Right cardiac atrium (tissue), 5 donors: ENCODE measurements around the gene ZNF618. TPM values are rescaled to one million over a fixed set of nuclear protein-coding genes. Genes with fewer than 3 reads are reported as not detected.
"Not testable (repeated sequence)": the region's sequence is repeated elsewhere in the genome, so short reads cannot be mapped to it uniquely, and the experiment has no call there.

ENCODE experiments used
- ATAC-seq, 2 donors: fragments of 200-7000 bp; cut with Tn5 transposase; one replicate each; pipeline versions ENCODE4 v1.8.0 to v1.9.1; 2020; ENCODE audit warnings: moderate library complexity in 2 of 2, mild to moderate bottlenecking in 1 of 2
- DNase-seq, 3 donors: peaks; one replicate each; pipeline ENCODE4 v3.0.0-alpha.2; 2020
- H3K27ac ChIP-seq: one replicate; pipeline ENCODE4 v1.5.1; 2013; ENCODE audit warnings: mild to moderate bottlenecking, low read length, control low read depth, moderate library complexity
- H3K27me3 ChIP-seq: one replicate; pipeline ENCODE4 v1.6.1; 2013; ENCODE audit not compliant: control insufficient read depth, insufficient read depth
- H3K4me1 ChIP-seq: one replicate; pipeline ENCODE4 v1.6.1; 2013; ENCODE audit warnings: low read length; ENCODE audit not compliant: control insufficient read depth, insufficient read depth
- H3K4me3 ChIP-seq: one replicate; pipeline ENCODE4 v1.5.1; 2013; ENCODE audit warnings: low read length, control low read depth
- H3K9me3 ChIP-seq: one replicate; pipeline ENCODE4 v1.6.1; 2013; ENCODE audit warnings: low read length; ENCODE audit not compliant: control insufficient read depth
- WGBS: extraction: QIAGEN DNeasy Blood & Tissue Kit; methylation state at CpG from one replicate; pipeline ENCODE4 v1.1.7; 2013; 5-methylcytosine and 5-hydroxymethylcytosine counted together
- intact Hi-C, 4 donors: fragments of 100-400 bp; cut with DNase I; formaldehyde crosslinking; loops; one replicate each; pipeline versions ENCODE4 v1.11.0 to v1.14.0; 2022 to 2023
- polyA plus RNA-seq: library from polyadenylated mRNA; stranded (reverse); fragments of 200-250 nt; gene quantifications from one replicate; pipeline ENCODE4 v1.2.3, GENCODE V29; 2013
- total RNA-seq, 4 donors: library from RNA; stranded (reverse); fragmentation: NEBNext Ultra II Directional; extraction: Animal tissue kit (Norgen Biotek cat#: 25700); gene quantifications; one replicate each; pipeline ENCODE4 v1.2.1, GENCODE V29; 2021
- donor health status: healthy with polysubstance abuse.
- donor health status: DM: no; HTN: yes; CAD: no.
- donor health status: DM: no; HTN: no; CAD: no.
- donor health status: DM: no; HTN: yes; CAD: no; lungs with severe emphysema.
- donor health status: DM: yes; HTN: yes; CAD: no.

Gene ZNF618
- total and polyA plus RNA-seq, 5 donors: 1.4 to 3.3 (median 2.7) TPM

- whole genome bisulfite sequencing: 84% methylated on average over 17 of the region's 17 CpGs
- DNase-seq: peak in 1 of 3 donors; percentile 43
- H3K27ac ChIP-seq: no peak overlapping the region
- intact Hi-C loops: loop anchor here (10.0 kb wide), 3 partner anchors 151 to 351 kb away; no protein-coding TSS in a partner anchor
- no peaks in the 10 kb centered on the region for H3K27me3 ChIP-seq
- no peaks in the 10 kb centered on the region for H3K4me1 ChIP-seq
- peak; percentile 30 to 37 for ATAC-seq
- H3K9me3 ChIP-seq: no peaks in the 10 kb centered on the region
- no peak overlapping the region for H3K4me3 ChIP-seq
These were observed 159.2 kb downstream of the ZNF618 start for GRCh38 chr9:114035221-114035844.

GRCh38 chr9:114035845-114036801, 160.0 kb downstream of the ZNF618 start:
- Histone ChIP-seq H3K9me3 (no peaks in the 10 kb centered on the region), H3K4me3 (no peak overlapping the region), H3K27ac (no peak overlapping the region), H3K27me3 (no peaks in the 10 kb centered on the region), H3K4me1 (no peaks in the 10 kb centered on the region)
- DNase-seq (no peak), ATAC-seq (no peak)
- WGBS: 96% methylated on average over 18 of the region's 18 CpGs
- intact Hi-C loops: loop anchor here (10.0 kb wide), 3 partner anchors 151 to 351 kb away; no protein-coding TSS in a partner anchor

- intact Hi-C loops: loop anchor here (10.0 kb wide), 3 partner anchors 152 to 352 kb away; no protein-coding TSS in a partner anchor
These were observed 161.1 kb downstream of the ZNF618 start for GRCh38 chr9:114037249-114037648.

GRCh38 chr9:114037961-114038723, 162.0 kb downstream of the ZNF618 start:
- WGBS: 84% methylated on average over 19 of the region's 19 CpGs
- DNase-seq: no peak
- ATAC-seq: no peak
- Histone ChIP-seq H3K27me3 (no peaks in the 10 kb centered on the region), H3K27ac (no peak overlapping the region), H3K9me3 (no peaks in the 10 kb centered on the region), H3K4me1 (no peaks in the 10 kb centered on the region), H3K4me3 (no peak overlapping the region)
- intact Hi-C loops: loop anchor here (10.0 kb wide), 3 partner anchors 153 to 353 kb away; no protein-coding TSS in a partner anchor

More at GRCh38 chr9:114037249-114037648, 161.1 kb downstream of the ZNF618 start:
- 82% methylated on average over 5 of the region's 5 CpGs for WGBS
- H3K27ac ChIP-seq: no peak overlapping the region
- ATAC-seq: no peak
- H3K4me1 ChIP-seq: no peaks in the 10 kb centered on the region
- H3K9me3 ChIP-seq: no peaks in the 10 kb centered on the region
- no peak overlapping the region for H3K4me3 ChIP-seq
- DNase-seq: no peak
- no peaks in the 10 kb centered on the region for H3K27me3 ChIP-seq

GRCh38 chr9:114038724-114039313, 162.7 kb downstream of the ZNF618 start:
- Histone ChIP-seq H3K4me1 (no peaks in the 10 kb centered on the region), H3K9me3 (no peaks in the 10 kb centered on the region), H3K4me3 (no peak overlapping the region), H3K27me3 (no peaks in the 10 kb centered on the region), H3K27ac (no peak overlapping the region)
- intact Hi-C loops: loop anchor here (10.0 kb wide), 3 partner anchors 154 to 354 kb away; no protein-coding TSS in a partner anchor
- ATAC-seq (no peak), DNase-seq (no peak)
- WGBS: 96% methylated on average over 13 of the region's 13 CpGs

GRCh38 chr9:114039484-114039883, 163.4 kb downstream of the ZNF618 start:
- H3K4me1 ChIP-seq: no peaks in the 10 kb centered on the region
- H3K4me3 ChIP-seq: no peak overlapping the region
- H3K27me3 ChIP-seq: no peaks in the 10 kb centered on the region
- intact Hi-C loops: loop anchor here (10.0 kb wide), 3 partner anchors 155 to 355 kb away; no protein-coding TSS in a partner anchor
- 96% methylated on average over 5 of the region's 5 CpGs for WGBS
- no peak overlapping the region for H3K27ac ChIP-seq
- no peak for ATAC-seq
- no peaks in the 10 kb centered on the region for H3K9me3 ChIP-seq
- DNase-seq: no peak

- intact Hi-C loops, H3K27me3 ChIP-seq, H3K9me3 ChIP-seq, DNase-seq, H3K4me3 ChIP-seq, H3K27ac ChIP-seq, H3K4me1 ChIP-seq, ATAC-seq: not testable (repeated sequence)
These were observed 167.6 kb downstream of the ZNF618 start for GRCh38 chr9:114043660-114044059.

GRCh38 chr9:114046237-114046755, 170.2 kb downstream of the ZNF618 start:
- Histone ChIP-seq H3K9me3 (no peaks in the 10 kb centered on the region), H3K27ac (no peak overlapping the region), H3K4me3 (no peak overlapping the region), H3K27me3 (no peaks in the 10 kb centered on the region), H3K4me1 (no peaks in the 10 kb centered on the region)
- DNase-seq: no peak
- ATAC-seq: no peak
- WGBS: 99% methylated on average over 4 of the region's 4 CpGs
- intact Hi-C loops: no loop called here

- intact Hi-C loops: no loop called here
- ATAC-seq (no peak), DNase-seq (no peak)
- H3K27me3 ChIP-seq: no peaks in the 10 kb centered on the region
- no peaks in the 10 kb centered on the region for H3K9me3 ChIP-seq
- H3K4me1 ChIP-seq: no peaks in the 10 kb centered on the region
- WGBS: 97% methylated on average over 1 of the region's 1 CpG
- H3K4me3 ChIP-seq: no peak overlapping the region
- H3K27ac ChIP-seq: no peak overlapping the region
These were observed 170.8 kb downstream of the ZNF618 start for GRCh38 chr9:114046875-114047274.

- intact Hi-C loops: no loop called here
- H3K27ac ChIP-seq: no peak overlapping the region
- ATAC-seq (no peak), DNase-seq (no peak)
- no peaks in the 10 kb centered on the region for H3K27me3 ChIP-seq
- WGBS: 86% methylated on average over 3 of the region's 3 CpGs
- no peaks in the 10 kb centered on the region for H3K9me3 ChIP-seq
- H3K4me1 ChIP-seq: no peaks in the 10 kb centered on the region
- H3K4me3 ChIP-seq: no peak overlapping the region
These were observed 171.6 kb downstream of the ZNF618 start for GRCh38 chr9:114047717-114048116.
